Fibroblast of lung (primary cell): Measurements from ENCODE around the gene UHRF1. TPM values are rescaled to one million over a fixed set of nuclear protein-coding genes. Genes with fewer than 3 reads are reported as not detected.

Experiments
- DNase-seq, 2 donors: peaks; one replicate each; pipeline versions ENCODE4 v3.0.0 to v3.0.0-alpha.2; 2010; ENCODE audit warnings: low read depth in 2 of 2
- H2AFZ ChIP-seq: 2 replicates; pipeline ENCODE4 v1.5.1; 2012; ENCODE audit warnings: low read length, control low read depth, inconsistent platforms
- H3K27ac ChIP-seq: 2 replicates; pipeline ENCODE4 v1.5.1; 2011; ENCODE audit warnings: low read length, control low read depth; ENCODE audit not compliant: insufficient read depth
- H3K27me3 ChIP-seq: 2 replicates; pipeline ENCODE4 v1.5.1; 2011; ENCODE audit warnings: mild to moderate bottlenecking, low read length; ENCODE audit not compliant: control insufficient read depth, insufficient read depth
- H3K36me3 ChIP-seq: 2 replicates; pipeline ENCODE4 v1.5.1; 2011; ENCODE audit warnings: low read length; ENCODE audit not compliant: control insufficient read depth, insufficient read depth
- H3K4me1 ChIP-seq: 2 replicates; pipeline ENCODE4 v1.5.1; 2011; ENCODE audit warnings: low read length; ENCODE audit not compliant: control insufficient read depth, insufficient read depth; ENCODE audit errors: extremely low read depth
- H3K4me2 ChIP-seq: 2 replicates; pipeline ENCODE4 v1.5.1; 2011; ENCODE audit warnings: low read length, control low read depth; ENCODE audit not compliant: insufficient read depth; ENCODE audit errors: extremely low read depth
- H3K4me3 ChIP-seq, 4 experiments: fragments of 200-600 bp in 1 of 4; sonication (generic) in 1 of 4; replicated peaks in 1 of 4; 2 replicates each; pipeline ENCODE4 v1.5.1; 2011 to 2016; ENCODE audit warnings: low read length in 4 of 4, low read depth in 3 of 4, mild to moderate bottlenecking in 3 of 4, control low read depth in 2 of 4, inconsistent platforms in 1 of 4, mixed read lengths in 1 of 4; ENCODE audit not compliant: insufficient read depth in 1 of 4; ENCODE audit errors: control extremely low read depth in 1 of 4
- H3K79me2 ChIP-seq: 2 replicates; pipeline ENCODE4 v1.5.1; 2012; ENCODE audit warnings: mild to moderate bottlenecking, low read length, inconsistent platforms; ENCODE audit not compliant: control insufficient read depth, insufficient read depth
- H3K9ac ChIP-seq: 2 replicates; pipeline ENCODE4 v1.5.1; 2011; ENCODE audit warnings: mild to moderate bottlenecking, low read length, control low read depth; ENCODE audit not compliant: insufficient read depth
- H3K9me3 ChIP-seq: 2 replicates; pipeline ENCODE4 v1.5.1; 2012; ENCODE audit warnings: low read depth, low read length; ENCODE audit not compliant: control insufficient read depth, insufficient read depth
- H4K20me1 ChIP-seq: 2 replicates; pipeline ENCODE4 v1.5.1; 2011; ENCODE audit warnings: low read length; ENCODE audit not compliant: control insufficient read depth, insufficient read depth; ENCODE audit errors: extremely low read depth
- EZH2 ChIP-seq: IDR thresholded peaks from 2 replicates; pipeline ENCODE4 v1.5.1; 2012; ENCODE audit warnings: low read length, control low read depth, mild to moderate bottlenecking; ENCODE audit errors: missing control alignments
- polyA plus RNA-seq, 2 donors: library from polyadenylated mRNA; depleted of rRNA in 1 of 2; stranded (reverse) in 1 of 2; unstranded in 1 of 2; fragments of >200 nt; gene quantifications; 2 replicates each; pipeline ENCODE4 v1.2.1, GENCODE V29; 2011 to 2012; ENCODE audit warnings: missing spikeins in 1 of 2
- total RNA-seq: library from RNA; depleted of rRNA; stranded (reverse); fragments of >200 nt; gene quantifications from 2 replicates; pipeline ENCODE4 v1.2.1, GENCODE V29; 2014
- TF ChIP-seq, protein P1 (sequence below), 2 donors: IDR thresholded peaks in 1 of 2; conservative IDR thresholded peaks in 1 of 2; 1 replicate in 1 of 2; 2 replicates in 1 of 2; pipeline ENCODE4 v1.5.1; 2011 to 2012; ENCODE audit warnings: low read length in 2 of 2, control low read depth in 1 of 2, inconsistent platforms in 1 of 2, low read depth in 1 of 2, mild to moderate bottlenecking in 1 of 2

The UHRF1 gene
- total and polyA plus RNA-seq, 2 donors (not counting 1 experiment from before 2014, with no cell fraction given): 11.6 to 15.0 TPM

DNA sequence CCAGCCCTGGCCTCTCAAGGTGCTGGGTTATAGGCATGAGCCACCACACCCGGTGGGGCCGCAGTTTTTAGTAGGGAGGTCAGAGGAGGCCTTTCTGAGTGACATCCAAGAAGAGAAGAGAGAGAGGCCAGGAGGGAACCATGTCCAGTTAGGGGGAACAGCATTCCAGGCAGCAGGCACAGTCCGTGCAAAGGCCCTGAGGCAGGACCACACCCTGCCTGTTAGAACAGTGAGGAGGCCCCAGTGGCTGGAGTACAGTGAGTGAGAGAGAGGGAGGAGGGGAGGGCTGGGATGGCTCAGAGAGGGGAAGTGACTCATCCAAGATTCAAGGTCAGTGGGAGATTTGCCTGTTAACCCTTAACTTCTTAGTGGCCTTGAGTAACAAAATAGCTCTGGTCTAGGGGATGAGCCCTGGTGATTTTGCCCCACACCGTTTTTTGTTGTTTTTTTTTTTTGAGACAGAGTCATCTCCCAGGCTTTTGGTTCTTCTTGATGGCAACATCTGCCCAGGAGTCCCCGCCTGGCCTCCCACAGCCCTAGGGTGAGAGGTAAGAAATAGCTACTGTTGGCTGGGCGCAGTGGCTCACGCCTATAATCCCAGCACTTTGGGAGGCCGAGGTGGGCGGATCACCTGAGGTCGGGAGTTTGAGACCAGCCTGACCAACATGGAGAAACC, 39.1 kb upstream of the UHRF1 start:
- Histone ChIP-seq H3K9ac (no peak overlapping the region), H3K4me2 (no peak overlapping the region), H3K27ac (peak overlapping the region; percentile 46)

DNA sequence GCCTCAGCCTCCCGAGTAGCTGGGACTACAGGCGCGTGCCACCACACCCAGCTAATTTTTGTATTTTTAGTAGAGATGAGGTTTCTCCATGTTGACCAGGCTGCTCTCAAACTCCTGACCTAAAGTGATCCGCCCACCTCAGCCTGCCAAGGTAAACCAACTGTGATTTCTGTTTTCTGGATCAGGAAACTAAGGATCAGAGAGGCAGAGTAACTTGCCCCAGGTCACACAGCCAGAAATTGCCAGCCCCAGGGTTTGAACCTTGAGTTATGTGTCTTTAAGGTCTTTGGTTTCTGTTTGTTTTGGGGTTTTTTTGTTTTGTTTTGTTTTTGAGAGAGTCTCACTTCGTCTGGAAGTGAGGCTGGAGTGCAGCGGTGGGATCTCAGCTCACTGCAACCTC, 37.6 kb upstream of the UHRF1 start:
- TF ChIP-seq EZH2: no peak
- TF ChIP-seq, protein P1, sequence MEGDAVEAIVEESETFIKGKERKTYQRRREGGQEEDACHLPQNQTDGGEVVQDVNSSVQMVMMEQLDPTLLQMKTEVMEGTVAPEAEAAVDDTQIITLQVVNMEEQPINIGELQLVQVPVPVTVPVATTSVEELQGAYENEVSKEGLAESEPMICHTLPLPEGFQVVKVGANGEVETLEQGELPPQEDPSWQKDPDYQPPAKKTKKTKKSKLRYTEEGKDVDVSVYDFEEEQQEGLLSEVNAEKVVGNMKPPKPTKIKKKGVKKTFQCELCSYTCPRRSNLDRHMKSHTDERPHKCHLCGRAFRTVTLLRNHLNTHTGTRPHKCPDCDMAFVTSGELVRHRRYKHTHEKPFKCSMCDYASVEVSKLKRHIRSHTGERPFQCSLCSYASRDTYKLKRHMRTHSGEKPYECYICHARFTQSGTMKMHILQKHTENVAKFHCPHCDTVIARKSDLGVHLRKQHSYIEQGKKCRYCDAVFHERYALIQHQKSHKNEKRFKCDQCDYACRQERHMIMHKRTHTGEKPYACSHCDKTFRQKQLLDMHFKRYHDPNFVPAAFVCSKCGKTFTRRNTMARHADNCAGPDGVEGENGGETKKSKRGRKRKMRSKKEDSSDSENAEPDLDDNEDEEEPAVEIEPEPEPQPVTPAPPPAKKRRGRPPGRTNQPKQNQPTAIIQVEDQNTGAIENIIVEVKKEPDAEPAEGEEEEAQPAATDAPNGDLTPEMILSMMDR (conservative IDR thresholded peaks at IDR 0.05 in 1 of 2, IDR thresholded peaks at IDR 0.05 in 1 of 2; ENCODE audit: low read depth in 1 of 2, low read length in 2 of 2): no peak
- Histone ChIP-seq H3K4me1 (peaks cover 3% of the 10 kb centered on the region), H3K27ac (no peak overlapping the region), H3K4me2 (no peak overlapping the region), H3K79me2 (peaks cover 7% of the 10 kb centered on the region), H3K4me3 (no peak overlapping the region), H3K9me3 (no peaks in the 10 kb centered on the region), H4K20me1 (no peaks in the 10 kb centered on the region), H3K9ac (no peak overlapping the region), H3K27me3 (no peaks in the 10 kb centered on the region), H2AFZ (no peak overlapping the region), H3K36me3 (no peaks in the 10 kb centered on the region)
- no peak for DNase-seq

More for the DNA sequence above, 39.1 kb upstream of the UHRF1 start:
- Histone ChIP-seq H3K27me3 (no peaks in the 10 kb centered on the region), H4K20me1 (no peaks in the 10 kb centered on the region), H3K4me3 (no peak overlapping the region), H2AFZ (no peak overlapping the region), H3K4me1 (peaks cover 5% of the 10 kb centered on the region), H3K36me3 (no peaks in the 10 kb centered on the region), H3K9me3 (no peaks in the 10 kb centered on the region), H3K79me2 (peaks cover 19% of the 10 kb centered on the region)
- no peak for TF ChIP-seq EZH2
- TF ChIP-seq, protein P1 (conservative IDR thresholded peaks at IDR 0.05 in 1 of 2, IDR thresholded peaks at IDR 0.05 in 1 of 2; ENCODE audit: low read depth in 1 of 2, low read length in 2 of 2): no peak
- DNase-seq: peak; percentile 91 to 94

DNA sequence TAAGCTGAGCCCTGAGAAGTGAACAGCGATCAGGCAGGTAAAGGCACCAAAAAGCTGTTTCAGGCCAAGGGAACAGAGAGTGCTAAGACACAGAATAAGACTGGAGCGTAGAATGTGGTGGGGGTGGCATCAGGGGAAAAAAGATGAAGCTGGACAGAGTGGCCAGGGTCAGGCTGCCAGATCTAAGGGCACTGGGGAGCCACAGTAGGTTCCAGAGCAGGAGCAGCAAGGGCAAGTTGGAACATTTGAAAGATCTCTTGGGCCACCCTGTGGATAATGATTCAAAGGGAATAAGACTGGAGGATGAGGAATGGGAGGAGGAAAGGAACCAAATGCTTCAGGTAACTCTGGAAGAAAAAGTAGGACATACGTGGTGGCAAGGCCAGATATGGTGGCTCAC, 35.4 kb upstream of the UHRF1 start:
- Histone ChIP-seq H3K27ac (no peak overlapping the region), H3K27me3 (no peaks in the 10 kb centered on the region), H3K79me2 (no peaks in the 10 kb centered on the region), H3K4me3 (no peak overlapping the region), H3K36me3 (no peaks in the 10 kb centered on the region), H3K9me3 (no peaks in the 10 kb centered on the region), H2AFZ (no peak overlapping the region), H3K4me1 (peaks cover 3% of the 10 kb centered on the region), H3K4me2 (no peak overlapping the region), H3K9ac (no peak overlapping the region), H4K20me1 (no peaks in the 10 kb centered on the region)
- no peak for TF ChIP-seq EZH2
- TF ChIP-seq, protein P1 (conservative IDR thresholded peaks at IDR 0.05 in 1 of 2, IDR thresholded peaks at IDR 0.05 in 1 of 2; ENCODE audit: low read depth in 1 of 2, low read length in 2 of 2): no peak
- no peak for DNase-seq
